HG03521 (cell line): ENCODE data around the gene OOSP3.
"Not testable (repeated sequence)": the region's sequence is repeated elsewhere in the genome, so short reads cannot be mapped to it uniquely, and the experiment has no call there.

Experiments
- ATAC-seq: cut with Tn5 transposase; IDR thresholded peaks from one replicate; pipeline ENCODE4 v1.9.1; 2021; ENCODE audit warnings: mild to moderate bottlenecking, moderate library complexity; ENCODE audit not compliant: unreplicated experiment

The OOSP3 gene

DNA sequence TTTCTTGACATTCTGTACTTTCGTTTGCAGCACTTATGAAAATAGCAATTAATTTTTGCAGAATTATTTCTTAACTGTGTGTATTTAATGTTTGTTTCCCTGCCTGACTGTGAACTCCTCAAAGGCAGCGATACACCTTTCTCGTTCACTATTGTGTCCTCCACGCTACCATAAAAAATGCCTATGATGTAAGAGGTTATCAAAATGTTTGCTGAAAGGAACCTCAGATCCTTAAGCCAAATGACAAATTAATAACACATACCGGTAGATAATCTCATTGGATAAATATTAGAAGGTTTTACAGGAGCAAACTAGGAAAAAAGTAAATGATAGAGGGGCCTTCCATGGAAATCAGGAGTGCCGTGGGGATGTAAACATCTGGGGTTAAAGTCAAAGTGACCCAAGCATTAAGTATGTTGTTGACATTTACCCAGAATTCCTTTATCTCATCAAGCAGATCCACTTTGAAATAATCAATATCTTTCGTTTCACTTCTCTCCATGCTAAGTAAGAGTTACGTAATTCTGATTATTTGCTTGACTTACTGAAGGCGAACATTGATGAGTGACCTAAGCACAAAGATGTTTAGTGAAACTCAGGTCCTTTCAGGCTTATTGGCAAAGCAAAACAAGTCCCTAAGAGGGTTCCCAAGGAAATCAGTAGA is 2.6 kb upstream of the OOSP3 start:
- ATAC-seq, result no peak

GRCh38 chr11:59877325-59877724 is 1.3 kb upstream of the OOSP3 start:
- no peak for ATAC-seq

DNA sequence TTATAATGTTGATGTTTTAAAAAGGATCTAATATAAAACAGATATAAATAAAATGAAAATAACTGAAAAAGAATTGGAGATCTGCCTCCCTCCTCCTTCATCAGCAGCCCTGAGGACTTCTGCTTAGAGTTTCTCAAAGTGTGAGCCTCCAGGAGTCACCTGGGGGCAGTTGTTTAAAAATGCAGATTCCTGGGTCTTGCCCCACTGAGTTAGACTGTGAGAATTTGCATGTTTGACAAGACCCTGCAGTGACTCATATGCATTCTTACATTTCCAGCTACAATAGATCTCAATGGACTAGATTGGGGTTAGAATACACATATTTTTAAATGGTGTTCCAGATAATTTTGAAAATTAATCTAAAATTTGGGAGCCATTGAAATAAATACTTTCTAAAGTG is 798 bp upstream of the OOSP3 start:
- no peak for ATAC-seq

DNA sequence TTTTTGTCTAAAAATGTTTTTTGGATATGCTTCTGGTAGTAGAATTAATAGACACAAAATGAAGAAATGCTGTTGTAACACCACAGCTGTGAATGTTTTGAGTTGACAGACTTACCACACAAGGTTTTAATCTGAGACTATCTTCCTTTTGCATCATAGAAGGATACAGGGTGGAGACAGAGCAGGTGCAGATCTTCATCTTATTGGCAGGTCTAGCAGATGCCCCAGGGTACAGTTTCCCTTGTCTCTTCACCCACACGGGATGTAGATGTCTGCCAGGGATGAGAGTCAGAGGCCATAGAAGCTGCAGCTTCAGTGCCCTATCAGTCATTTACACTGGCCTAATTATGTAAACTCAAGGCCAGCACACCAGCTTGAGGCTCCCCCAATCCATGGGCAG is 985 bp downstream of the OOSP3 start:
- ATAC-seq, result no peak

- no peak for ATAC-seq
Observed at GRCh38 chr11:59883597-59883996, 5.0 kb downstream of the OOSP3 start.

GRCh38 chr11:59887156-59887555 is 8.6 kb downstream of the OOSP3 start:
- not testable (repeated sequence) for ATAC-seq

GRCh38 chr11:59891781-59892181 is 13.2 kb downstream of the OOSP3 start:
- ATAC-seq, result no peak

GRCh38 chr11:59894616-59895015 is 16.0 kb downstream of the OOSP3 start:
- ATAC-seq, result no peak

- ATAC-seq, result no peak
Observed at GRCh38 chr11:59898046-59898445, 19.5 kb downstream of the OOSP3 start.

DNA sequence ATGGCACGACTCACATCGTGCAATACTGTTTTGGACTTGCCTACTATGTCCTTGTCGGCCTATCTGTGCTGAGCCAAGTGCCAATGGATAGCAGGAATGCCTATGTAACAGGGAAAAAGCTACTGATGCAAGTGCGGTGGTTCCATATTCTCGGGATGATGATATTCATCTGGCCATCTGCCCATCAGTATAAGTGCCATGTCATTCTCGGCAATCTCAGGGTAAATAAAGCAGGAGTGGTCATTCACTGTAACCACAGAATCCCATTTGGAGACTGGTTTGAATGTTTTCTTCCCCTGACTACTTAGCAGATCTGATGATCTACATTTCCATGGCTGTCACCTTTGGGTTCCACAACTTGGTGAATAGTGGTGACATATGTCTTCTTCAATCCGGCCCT is 20.1 kb downstream of the OOSP3 start:
- ATAC-seq, result no peak

GRCh38 chr11:59899532-59899931 is 20.9 kb downstream of the OOSP3 start:
- no peak for ATAC-seq

GRCh38 chr11:59900366-59901126 is 22.0 kb downstream of the OOSP3 start:
- ATAC-seq, result no peak

DNA sequence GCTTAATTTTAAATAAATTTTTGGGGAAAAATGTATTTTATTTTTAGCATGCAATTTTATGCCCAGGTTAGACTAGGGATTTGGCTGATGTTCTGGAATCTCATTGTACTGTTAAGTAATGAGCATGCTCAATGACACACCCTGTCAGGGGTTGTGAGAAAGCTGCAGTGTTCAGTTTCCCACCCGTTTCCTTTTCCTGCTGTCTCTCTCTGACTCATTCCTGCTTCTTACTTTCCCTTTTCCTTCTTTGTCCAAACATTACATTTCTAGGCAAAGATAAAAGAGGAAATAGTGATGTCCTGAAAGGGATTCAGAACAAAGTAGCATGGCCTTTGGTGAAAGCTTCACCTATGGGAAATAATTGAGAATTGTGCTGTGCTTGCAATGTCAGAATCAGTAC is 22.7 kb downstream of the OOSP3 start:
- no peak for ATAC-seq

DNA sequence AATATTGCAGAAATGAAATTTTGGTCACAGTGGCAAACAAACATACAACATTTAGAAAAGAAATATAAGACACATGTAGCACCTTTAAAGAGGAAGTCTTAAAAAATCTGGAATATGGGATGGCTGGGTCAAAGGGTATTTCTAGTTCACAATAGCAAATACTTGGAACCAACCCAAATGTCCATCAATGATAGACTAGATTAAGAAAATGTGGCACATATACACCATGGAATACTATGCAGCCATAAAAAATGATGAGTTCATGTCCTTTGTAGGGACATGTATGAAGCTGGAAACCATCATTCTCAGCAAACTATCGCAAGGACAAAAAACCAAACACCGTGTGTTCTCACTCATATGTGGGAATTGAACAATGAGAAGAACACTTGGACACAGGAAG is 25.0 kb downstream of the OOSP3 start:
- not testable (repeated sequence) for ATAC-seq

DNA sequence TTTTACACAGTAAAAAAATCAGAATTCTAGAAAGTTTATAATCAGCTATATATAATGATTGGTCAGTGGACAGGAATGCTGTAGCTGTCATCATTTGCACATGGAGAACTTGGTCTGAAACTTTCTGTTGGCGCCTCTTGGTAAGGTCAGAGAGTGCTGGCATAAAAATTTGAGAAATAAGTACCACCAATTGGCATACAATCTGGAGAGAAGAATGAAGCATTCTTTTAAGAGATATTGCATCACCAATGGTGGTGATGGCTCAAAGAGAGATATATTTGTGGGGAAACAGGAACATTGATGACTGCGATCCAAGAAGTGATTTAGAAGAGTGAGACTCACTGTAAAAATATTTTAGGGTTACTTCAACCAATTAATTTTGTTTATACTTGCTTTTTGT is 39.9 kb downstream of the OOSP3 start:
- no peak for ATAC-seq

- no peak for ATAC-seq
Observed at GRCh38 chr11:59918987-59919589, 40.5 kb downstream of the OOSP3 start.

GRCh38 chr11:59923813-59924212 is 45.2 kb downstream of the OOSP3 start:
- no peak for ATAC-seq

DNA sequence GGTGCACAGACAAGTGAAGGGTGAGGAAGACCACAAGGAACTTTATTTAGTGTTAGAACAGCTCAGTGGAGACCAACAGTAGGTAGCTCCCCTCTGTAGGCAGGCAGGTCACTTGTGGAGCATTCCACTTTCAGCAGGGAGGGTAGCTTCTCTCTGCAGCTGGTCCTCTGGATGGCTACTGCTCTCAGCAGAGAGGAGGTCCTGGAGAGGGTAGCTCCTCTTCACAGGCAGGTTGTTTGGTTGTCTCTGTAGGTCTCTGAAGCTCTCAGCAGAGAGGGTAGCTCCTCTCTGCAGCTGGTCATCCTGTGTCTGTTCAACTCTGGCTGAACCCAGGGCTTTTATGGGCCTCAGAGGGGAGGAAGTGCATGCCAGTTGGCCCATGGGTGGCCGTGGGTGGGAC is 53.1 kb downstream of the OOSP3 start:
- no peak for ATAC-seq

DNA sequence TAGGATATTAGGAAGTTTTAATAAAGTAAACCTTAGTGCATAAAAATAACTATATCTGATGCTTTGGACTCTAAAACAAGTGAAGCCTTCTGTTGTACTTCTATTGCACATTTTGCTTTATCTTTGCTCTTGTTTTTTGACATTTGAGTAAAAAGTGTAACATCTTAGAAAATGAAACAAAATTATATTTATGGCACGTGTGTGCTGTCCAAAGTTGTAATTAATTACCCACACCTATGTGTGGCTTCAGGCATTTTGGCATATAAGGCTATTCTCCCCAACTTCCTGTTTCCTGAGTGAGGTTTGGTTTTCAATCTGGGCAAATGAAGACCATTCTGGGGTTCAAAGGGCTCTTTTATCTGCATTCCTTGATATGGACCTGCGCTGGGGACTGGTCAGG is 59.5 kb downstream of the OOSP3 start, which contains the start of gene OOSP1:
Gene OOSP1 (plus strand): TSS at position 301 of the 400 bp plus-strand sequence. CDS start 23 bp downstream, at position 324.
- ATAC-seq, result no peak

DNA sequence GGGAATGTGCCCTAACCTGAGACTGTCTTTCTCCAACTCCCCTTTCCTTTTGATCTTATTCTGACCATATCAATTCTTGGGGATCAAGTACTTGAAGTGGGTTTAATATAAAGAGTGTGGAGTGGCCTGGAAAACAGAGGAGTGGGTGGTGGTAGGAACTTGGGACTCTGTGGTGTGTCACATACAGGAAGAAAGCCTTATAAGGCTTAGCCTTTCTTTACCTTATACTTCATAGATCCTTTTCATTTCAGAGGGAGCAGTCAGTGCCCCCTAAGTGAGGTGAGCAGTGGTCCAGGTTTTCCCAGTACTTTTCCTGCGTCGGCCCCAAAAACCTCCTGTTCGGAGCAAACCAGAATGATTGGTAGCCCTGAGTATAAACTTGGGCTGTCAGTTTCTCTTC is 60.1 kb downstream of the OOSP3 start:
- no peak for ATAC-seq

DNA sequence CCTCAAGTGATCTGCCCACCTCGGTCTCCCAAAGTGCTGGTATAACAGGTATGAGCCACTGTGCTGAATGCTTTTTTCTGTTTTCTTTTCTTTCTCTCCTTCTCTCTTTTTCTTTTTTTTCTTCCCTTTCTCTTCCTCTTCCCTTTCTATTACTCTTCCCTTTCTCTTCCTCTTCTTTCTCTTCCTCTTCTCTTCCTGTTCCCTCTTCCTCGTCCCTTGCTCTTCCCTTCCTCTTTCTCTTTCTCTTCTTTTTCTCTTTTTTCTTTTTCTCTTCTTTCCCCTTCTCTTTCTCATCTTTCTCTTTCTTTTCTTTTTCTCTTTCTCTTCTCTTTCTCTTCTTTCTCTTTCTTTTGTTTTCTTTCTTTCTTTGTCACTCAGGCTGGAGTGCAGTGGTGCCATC is 60.9 kb downstream of the OOSP3 start:
- ATAC-seq, result no peak

DNA sequence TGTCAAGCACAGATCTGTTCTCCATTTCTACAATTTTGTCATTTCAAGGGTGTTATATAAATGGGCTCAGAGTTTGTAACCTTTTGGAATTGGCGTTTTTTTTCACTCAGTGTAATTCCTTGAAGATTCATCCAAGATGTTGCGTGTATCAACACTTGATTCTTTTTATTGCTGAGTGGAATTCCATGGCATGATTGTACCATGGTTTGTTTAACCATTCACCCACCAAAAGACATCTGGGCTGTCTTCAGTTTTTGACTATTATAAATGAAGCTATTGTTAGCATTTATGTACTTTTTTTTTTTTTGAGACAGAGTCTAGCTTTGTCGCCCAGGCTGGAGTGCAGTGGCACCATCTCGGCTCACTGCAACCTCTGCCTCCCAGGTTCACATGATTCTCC is 62.5 kb downstream of the OOSP3 start:
- ATAC-seq, result no peak
